ENCODE data around the gene FITM2. TPM values are rescaled to one million over a fixed set of nuclear protein-coding genes. Genes with fewer than 3 reads are reported as not detected.
"Not testable (repeated sequence)": the region's sequence is repeated elsewhere in the genome, so short reads cannot be mapped to it uniquely, and the experiment has no call there.

Gene FITM2
- total RNA-seq, 1 donor from 2014 or later: 2.4 TPM

GRCh38 chr20:44324343-44324742 lies 13.3 kb upstream of the FITM2 start:
- no peak overlapping the region for H3K27ac Mint-ChIP-seq
- intact Hi-C loops (cut with micrococcal nuclease): no loop called here
- H3K4me1 Mint-ChIP-seq (ENCODE audit: low read depth): no peaks in the 10 kb centered on the region
- H3K27me3 Mint-ChIP-seq (ENCODE audit: low read depth): peaks cover 7% of the 10 kb centered on the region
- no peak for DNase-seq (ENCODE audit: low spot score)
- no peak overlapping the region for H3K4me3 Mint-ChIP-seq (ENCODE audit: low read depth)
- no peaks in the 10 kb centered on the region for H3K36me3 Mint-ChIP-seq (ENCODE audit: low read depth)
- H3K9me3 Mint-ChIP-seq: no peaks in the 10 kb centered on the region

GRCh38 chr20:44319839-44320422 lies 8.9 kb upstream of the FITM2 start:
- Mint-ChIP-seq H3K36me3 (ENCODE audit: low read depth) (no peaks in the 10 kb centered on the region), H3K4me1 (ENCODE audit: low read depth) (no peaks in the 10 kb centered on the region), H3K27ac (no peak overlapping the region), H3K9me3 (no peaks in the 10 kb centered on the region), H3K4me3 (ENCODE audit: low read depth) (no peak overlapping the region), H3K27me3 (ENCODE audit: low read depth) (peaks cover 10% of the 10 kb centered on the region)
- no peak for DNase-seq (ENCODE audit: low spot score)
- intact Hi-C loops (cut with micrococcal nuclease): no loop called here

GRCh38 chr20:44314870-44315269 lies 3.9 kb upstream of the FITM2 start:
- no peak overlapping the region for H3K4me3 Mint-ChIP-seq (ENCODE audit: low read depth)
- H3K36me3 Mint-ChIP-seq (ENCODE audit: low read depth): no peaks in the 10 kb centered on the region
- no peaks in the 10 kb centered on the region for H3K9me3 Mint-ChIP-seq
- H3K27me3 Mint-ChIP-seq (ENCODE audit: low read depth): peaks cover 8% of the 10 kb centered on the region
- no peak for DNase-seq (ENCODE audit: low spot score)
- no peak overlapping the region for H3K27ac Mint-ChIP-seq
- intact Hi-C loops (cut with micrococcal nuclease): loop anchor here (5.0 kb wide), 2 partner anchors 198 to 723 kb away; partner anchors contain the start of gene IFT52
- peaks cover 9% of the 10 kb centered on the region for H3K4me1 Mint-ChIP-seq (ENCODE audit: low read depth)

GRCh38 chr20:44309763-44310663 lies 989 bp downstream of the FITM2 start:
- H3K27ac Mint-ChIP-seq: peak overlapping the region; percentile 84
- H3K36me3 Mint-ChIP-seq (ENCODE audit: low read depth): no peaks in the 10 kb centered on the region
- intact Hi-C loops (cut with micrococcal nuclease): loop anchor here (2.0 to 5.0 kb wide), 3 partner anchors 77 to 718 kb away; partner anchors contain the start of gene IFT52
- H3K27me3 Mint-ChIP-seq (ENCODE audit: low read depth): no peaks in the 10 kb centered on the region
- H3K4me3 Mint-ChIP-seq (ENCODE audit: low read depth): peak overlapping the region; percentile 87
- DNase-seq (ENCODE audit: low spot score): no peak
- peaks cover 14% of the 10 kb centered on the region for H3K4me1 Mint-ChIP-seq (ENCODE audit: low read depth)
- no peaks in the 10 kb centered on the region for H3K9me3 Mint-ChIP-seq

- Mint-ChIP-seq H3K27ac (no peak overlapping the region), H3K36me3 (ENCODE audit: low read depth) (no peaks in the 10 kb centered on the region), H3K4me3 (ENCODE audit: low read depth) (no peak overlapping the region), H3K9me3 (no peaks in the 10 kb centered on the region), H3K4me1 (ENCODE audit: low read depth) (peaks cover 14% of the 10 kb centered on the region), H3K27me3 (ENCODE audit: low read depth) (no peaks in the 10 kb centered on the region)
- intact Hi-C loops (cut with micrococcal nuclease): no loop called here
- no peak for DNase-seq (ENCODE audit: low spot score)
Measured at GRCh38 chr20:44306927-44307326, 4.1 kb downstream of the FITM2 start.

- H3K27ac Mint-ChIP-seq: no peak overlapping the region
- no peaks in the 10 kb centered on the region for H3K9me3 Mint-ChIP-seq
- no peaks in the 10 kb centered on the region for H3K27me3 Mint-ChIP-seq (ENCODE audit: low read depth)
- H3K4me3 Mint-ChIP-seq (ENCODE audit: low read depth): no peak overlapping the region
- DNase-seq (ENCODE audit: low spot score): no peak
- no peaks in the 10 kb centered on the region for H3K36me3 Mint-ChIP-seq (ENCODE audit: low read depth)
- intact Hi-C loops (cut with micrococcal nuclease): no loop called here
- H3K4me1 Mint-ChIP-seq (ENCODE audit: low read depth): peaks cover under 1% of the 10 kb centered on the region
Measured at GRCh38 chr20:44304383-44304782, 6.6 kb downstream of the FITM2 start.

GRCh38 chr20:44302736-44303135 lies 8.3 kb downstream of the FITM2 start:
- no peak for DNase-seq (ENCODE audit: low spot score)
- Mint-ChIP-seq H3K27ac (no peak overlapping the region), H3K4me1 (ENCODE audit: low read depth) (no peaks in the 10 kb centered on the region), H3K4me3 (ENCODE audit: low read depth) (no peak overlapping the region), H3K27me3 (ENCODE audit: low read depth) (no peaks in the 10 kb centered on the region), H3K36me3 (ENCODE audit: low read depth) (no peaks in the 10 kb centered on the region), H3K9me3 (no peaks in the 10 kb centered on the region)
- intact Hi-C loops (cut with micrococcal nuclease): no loop called here

- H3K27ac Mint-ChIP-seq: no peak overlapping the region
- no peaks in the 10 kb centered on the region for H3K27me3 Mint-ChIP-seq (ENCODE audit: low read depth)
- no peaks in the 10 kb centered on the region for H3K4me1 Mint-ChIP-seq (ENCODE audit: low read depth)
- intact Hi-C loops (cut with micrococcal nuclease): no loop called here
- H3K4me3 Mint-ChIP-seq (ENCODE audit: low read depth): no peak overlapping the region
- H3K36me3 Mint-ChIP-seq (ENCODE audit: low read depth): no peaks in the 10 kb centered on the region
- DNase-seq (ENCODE audit: low spot score): no peak
- no peaks in the 10 kb centered on the region for H3K9me3 Mint-ChIP-seq
Measured at GRCh38 chr20:44302026-44302669, 8.9 kb downstream of the FITM2 start.

GRCh38 chr20:44301285-44301684 lies 9.7 kb downstream of the FITM2 start:
- intact Hi-C loops (cut with micrococcal nuclease): no loop called here
- H3K36me3 Mint-ChIP-seq (ENCODE audit: low read depth): no peaks in the 10 kb centered on the region
- H3K4me3 Mint-ChIP-seq (ENCODE audit: low read depth): no peak overlapping the region
- DNase-seq (ENCODE audit: low spot score): no peak
- no peaks in the 10 kb centered on the region for H3K4me1 Mint-ChIP-seq (ENCODE audit: low read depth)
- H3K27me3 Mint-ChIP-seq (ENCODE audit: low read depth): no peaks in the 10 kb centered on the region
- H3K9me3 Mint-ChIP-seq: no peaks in the 10 kb centered on the region
- H3K27ac Mint-ChIP-seq: no peak overlapping the region

GRCh38 chr20:44299011-44299535 lies 11.9 kb downstream of the FITM2 start:
- not testable (repeated sequence) for H3K27me3 Mint-ChIP-seq (ENCODE audit: low read depth); H3K4me1 Mint-ChIP-seq (ENCODE audit: low read depth)

GRCh38 chr20:44297721-44298120 lies 13.3 kb downstream of the FITM2 start:
- Mint-ChIP-seq H3K27ac (no peak overlapping the region), H3K27me3 (ENCODE audit: low read depth) (no peaks in the 10 kb centered on the region), H3K36me3 (ENCODE audit: low read depth) (no peaks in the 10 kb centered on the region), H3K4me3 (ENCODE audit: low read depth) (no peak overlapping the region), H3K9me3 (no peaks in the 10 kb centered on the region), H3K4me1 (ENCODE audit: low read depth) (no peaks in the 10 kb centered on the region)
- no peak for DNase-seq (ENCODE audit: low spot score)
- intact Hi-C loops (cut with micrococcal nuclease): no loop called here

More at GRCh38 chr20:44299011-44299535, 11.9 kb downstream of the FITM2 start:
- intact Hi-C loops (cut with micrococcal nuclease); DNase-seq (ENCODE audit: low spot score); H3K9me3 Mint-ChIP-seq; H3K36me3 Mint-ChIP-seq (ENCODE audit: low read depth); H3K4me3 Mint-ChIP-seq (ENCODE audit: low read depth); H3K27ac Mint-ChIP-seq: not testable (repeated sequence)

- intact Hi-C loops (cut with micrococcal nuclease): no loop called here
- Mint-ChIP-seq H3K9me3 (no peaks in the 10 kb centered on the region), H3K36me3 (ENCODE audit: low read depth) (no peaks in the 10 kb centered on the region), H3K27ac (no peak overlapping the region), H3K4me1 (ENCODE audit: low read depth) (no peaks in the 10 kb centered on the region), H3K4me3 (ENCODE audit: low read depth) (no peak overlapping the region), H3K27me3 (ENCODE audit: low read depth) (no peaks in the 10 kb centered on the region)
- DNase-seq (ENCODE audit: low spot score): no peak
Measured at GRCh38 chr20:44296011-44296410, 15.0 kb downstream of the FITM2 start.

- Mint-ChIP-seq H3K4me1 (ENCODE audit: low read depth) (no peaks in the 10 kb centered on the region), H3K27me3 (ENCODE audit: low read depth) (no peaks in the 10 kb centered on the region), H3K4me3 (ENCODE audit: low read depth) (no peak overlapping the region), H3K9me3 (no peaks in the 10 kb centered on the region), H3K36me3 (ENCODE audit: low read depth) (no peaks in the 10 kb centered on the region), H3K27ac (no peak overlapping the region)
- intact Hi-C loops (cut with micrococcal nuclease): no loop called here
- DNase-seq (ENCODE audit: low spot score): no peak
Measured at GRCh38 chr20:44291754-44292153, 19.2 kb downstream of the FITM2 start.
